B cell (primary cell): ENCODE results near the gene SCARB2.

Experiments
- EZH2 ChIP-seq: IDR thresholded peaks from 2 replicates; pipeline ENCODE4 v1.6.1; 2012; ENCODE audit warnings: borderline replicate concordance, low read depth, mild to moderate bottlenecking, moderate library complexity, low read length; ENCODE audit not compliant: insufficient read depth, poor library complexity, severe bottlenecking
- TF ChIP-seq, protein P1 (sequence below): fragments of 200-600 bp; IDR thresholded peaks from one replicate; pipeline ENCODE4 v1.8.0; 2022; ENCODE audit warnings: antibody characterized with exemption, mild to moderate bottlenecking

GRCh38 chr4:76214177-76214675 is 602 bp upstream of the SCARB2 start:
- TF ChIP-seq, protein P1, sequence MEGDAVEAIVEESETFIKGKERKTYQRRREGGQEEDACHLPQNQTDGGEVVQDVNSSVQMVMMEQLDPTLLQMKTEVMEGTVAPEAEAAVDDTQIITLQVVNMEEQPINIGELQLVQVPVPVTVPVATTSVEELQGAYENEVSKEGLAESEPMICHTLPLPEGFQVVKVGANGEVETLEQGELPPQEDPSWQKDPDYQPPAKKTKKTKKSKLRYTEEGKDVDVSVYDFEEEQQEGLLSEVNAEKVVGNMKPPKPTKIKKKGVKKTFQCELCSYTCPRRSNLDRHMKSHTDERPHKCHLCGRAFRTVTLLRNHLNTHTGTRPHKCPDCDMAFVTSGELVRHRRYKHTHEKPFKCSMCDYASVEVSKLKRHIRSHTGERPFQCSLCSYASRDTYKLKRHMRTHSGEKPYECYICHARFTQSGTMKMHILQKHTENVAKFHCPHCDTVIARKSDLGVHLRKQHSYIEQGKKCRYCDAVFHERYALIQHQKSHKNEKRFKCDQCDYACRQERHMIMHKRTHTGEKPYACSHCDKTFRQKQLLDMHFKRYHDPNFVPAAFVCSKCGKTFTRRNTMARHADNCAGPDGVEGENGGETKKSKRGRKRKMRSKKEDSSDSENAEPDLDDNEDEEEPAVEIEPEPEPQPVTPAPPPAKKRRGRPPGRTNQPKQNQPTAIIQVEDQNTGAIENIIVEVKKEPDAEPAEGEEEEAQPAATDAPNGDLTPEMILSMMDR: no peak
- no peak for TF ChIP-seq EZH2
